ENCODE results near the gene IL16.

Gene IL16

DNA sequence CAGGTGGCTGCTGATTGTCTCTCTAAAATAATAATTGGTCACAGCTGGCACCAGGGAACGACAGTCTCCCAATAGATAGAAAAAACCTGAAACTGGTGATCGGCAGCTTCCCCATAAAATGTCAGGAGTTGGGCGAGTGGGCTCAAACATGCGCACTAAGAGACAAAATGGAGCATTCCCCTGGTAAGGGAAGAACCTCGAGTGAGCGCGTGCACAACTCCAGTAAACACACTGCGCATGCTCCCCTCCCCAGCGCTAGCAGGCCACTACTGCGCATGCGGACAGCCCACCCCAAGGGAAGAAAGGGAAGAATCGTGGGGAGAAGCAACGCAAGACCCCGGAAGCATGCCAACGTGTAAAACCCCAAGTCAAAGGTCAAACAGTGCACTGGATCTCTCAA is 134.9 kb downstream of the IL16 start:
- Histone ChIP-seq H3K9me3 (no peaks in the 10 kb centered on the region), H3K36me3 (peaks cover 15% of the 10 kb centered on the region), H3K27me3 (no peaks in the 10 kb centered on the region), H3K4me3 (ENCODE audit: low read depth in 1 of 2, low read length in 1 of 2) (no peak overlapping the region), H3K4me1 (ENCODE audit: control insufficient read depth in 1 of 2, insufficient read depth in 1 of 2, low read depth in 1 of 2, low read length in 1 of 2) (peaks cover 19 to 25% of the 10 kb centered on the region in 2 experiments), H3K27ac (no peak overlapping the region)
- TF ChIP-seq, protein P1, sequence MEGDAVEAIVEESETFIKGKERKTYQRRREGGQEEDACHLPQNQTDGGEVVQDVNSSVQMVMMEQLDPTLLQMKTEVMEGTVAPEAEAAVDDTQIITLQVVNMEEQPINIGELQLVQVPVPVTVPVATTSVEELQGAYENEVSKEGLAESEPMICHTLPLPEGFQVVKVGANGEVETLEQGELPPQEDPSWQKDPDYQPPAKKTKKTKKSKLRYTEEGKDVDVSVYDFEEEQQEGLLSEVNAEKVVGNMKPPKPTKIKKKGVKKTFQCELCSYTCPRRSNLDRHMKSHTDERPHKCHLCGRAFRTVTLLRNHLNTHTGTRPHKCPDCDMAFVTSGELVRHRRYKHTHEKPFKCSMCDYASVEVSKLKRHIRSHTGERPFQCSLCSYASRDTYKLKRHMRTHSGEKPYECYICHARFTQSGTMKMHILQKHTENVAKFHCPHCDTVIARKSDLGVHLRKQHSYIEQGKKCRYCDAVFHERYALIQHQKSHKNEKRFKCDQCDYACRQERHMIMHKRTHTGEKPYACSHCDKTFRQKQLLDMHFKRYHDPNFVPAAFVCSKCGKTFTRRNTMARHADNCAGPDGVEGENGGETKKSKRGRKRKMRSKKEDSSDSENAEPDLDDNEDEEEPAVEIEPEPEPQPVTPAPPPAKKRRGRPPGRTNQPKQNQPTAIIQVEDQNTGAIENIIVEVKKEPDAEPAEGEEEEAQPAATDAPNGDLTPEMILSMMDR (IDR thresholded peaks at IDR 0.05) = no peak

DNA sequence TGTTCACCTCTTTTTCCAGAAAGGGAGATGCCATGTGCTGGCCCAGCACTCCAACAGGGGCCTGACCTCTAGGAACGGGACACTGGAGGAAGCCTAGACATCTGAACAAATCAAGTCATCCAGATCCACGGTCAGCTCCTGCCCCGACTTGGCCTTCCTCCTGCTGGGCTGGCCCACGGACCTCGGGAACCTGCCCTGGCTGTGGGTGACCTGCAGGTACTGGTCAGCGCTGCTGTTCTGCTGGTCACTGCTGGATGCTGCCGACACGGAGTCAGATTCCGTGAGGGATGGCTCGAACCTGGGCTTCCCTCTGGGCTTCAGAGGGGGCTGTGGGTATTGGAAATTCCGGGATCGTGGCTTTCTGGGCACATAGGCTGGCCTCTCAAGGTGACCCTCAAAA is 135.6 kb downstream of the IL16 start:
- peaks cover 15% of the 10 kb centered on the region for H3K36me3 ChIP-seq
- H3K27me3 ChIP-seq = no peaks in the 10 kb centered on the region
- H3K4me1 ChIP-seq (ENCODE audit: control insufficient read depth in 1 of 2, insufficient read depth in 1 of 2, low read depth in 1 of 2, low read length in 1 of 2) = peaks cover 12 to 18% of the 10 kb centered on the region in 2 experiments
- H3K9me3 ChIP-seq = no peaks in the 10 kb centered on the region
- H3K4me3 ChIP-seq (ENCODE audit: low read depth in 1 of 2, low read length in 1 of 2) = no peak overlapping the region
- no peak overlapping the region for H3K27ac ChIP-seq
- TF ChIP-seq, protein P1 (IDR thresholded peaks at IDR 0.05) = no peak

DNA sequence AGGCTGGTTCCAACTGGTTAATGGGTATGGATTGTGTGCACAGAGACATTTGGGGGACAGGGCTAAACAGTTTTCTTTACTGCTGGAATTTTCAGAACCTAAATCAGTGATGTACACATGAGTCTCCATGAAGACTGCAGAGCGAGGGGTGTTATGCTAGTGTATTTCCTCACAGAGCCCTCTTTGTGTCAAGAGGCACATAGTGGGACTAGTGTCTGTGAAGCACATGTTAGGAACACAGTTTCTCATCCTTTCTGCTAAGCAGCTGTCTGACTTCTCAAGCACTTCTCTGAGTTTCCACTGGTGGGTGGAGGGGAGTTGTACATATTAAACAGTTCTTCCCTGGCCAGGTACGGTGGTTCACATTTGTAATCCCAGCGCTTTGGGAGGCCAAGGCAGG is 136.7 kb downstream of the IL16 start:
- H3K4me1 ChIP-seq (ENCODE audit: control insufficient read depth in 1 of 2, insufficient read depth in 1 of 2, low read depth in 1 of 2, low read length in 1 of 2) = peaks cover 4 to 13% of the 10 kb centered on the region in 2 experiments
- no peak overlapping the region for H3K27ac ChIP-seq
- no peaks in the 10 kb centered on the region for H3K27me3 ChIP-seq
- TF ChIP-seq, protein P1 (IDR thresholded peaks at IDR 0.05) = no peak
- no peak overlapping the region for H3K4me3 ChIP-seq (ENCODE audit: low read depth in 1 of 2, low read length in 1 of 2)
- H3K36me3 ChIP-seq = peaks cover 15% of the 10 kb centered on the region
- no peaks in the 10 kb centered on the region for H3K9me3 ChIP-seq

DNA sequence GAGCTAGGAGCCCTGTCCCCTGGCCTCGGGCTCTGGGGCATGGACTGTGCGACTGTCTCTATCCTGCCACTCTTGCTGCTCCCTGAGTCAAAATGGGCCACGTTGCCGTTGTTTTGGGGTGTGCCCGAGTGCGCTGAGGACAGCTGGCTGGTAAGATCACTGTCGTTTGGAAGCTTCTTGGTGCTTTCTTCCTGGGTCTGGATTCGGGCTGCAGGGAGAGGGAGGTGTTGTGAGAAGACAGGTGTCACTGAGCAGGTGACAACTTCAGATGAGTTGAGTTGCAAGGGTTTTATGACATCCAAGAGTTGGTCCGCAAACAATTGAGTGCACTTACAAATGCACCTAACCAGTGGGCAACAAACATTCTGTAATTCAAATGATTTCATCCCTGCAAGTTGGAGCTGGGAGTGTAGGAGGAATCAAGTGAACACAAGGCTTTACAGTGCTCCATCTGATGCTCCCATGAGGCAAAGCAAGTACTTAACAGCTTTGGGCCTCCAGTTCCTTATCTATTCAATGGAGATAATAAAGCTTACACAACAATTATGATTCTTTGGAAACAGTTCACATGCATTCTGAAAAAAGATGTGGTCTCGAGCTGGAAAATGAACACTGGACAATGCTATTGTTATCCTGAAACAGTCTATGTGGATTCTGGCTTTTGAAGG is 138.2 kb downstream of the IL16 start:
- Histone ChIP-seq H3K9me3 (no peaks in the 10 kb centered on the region), H3K4me3 (ENCODE audit: low read depth in 1 of 2, low read length in 1 of 2) (no peak overlapping the region), H3K4me1 (ENCODE audit: control insufficient read depth in 1 of 2, insufficient read depth in 1 of 2, low read depth in 1 of 2, low read length in 1 of 2) (peaks cover 10 to 16% of the 10 kb centered on the region in 2 experiments), H3K36me3 (peaks cover 15% of the 10 kb centered on the region), H3K27me3 (no peaks in the 10 kb centered on the region), H3K27ac (no peak overlapping the region)
- TF ChIP-seq, protein P1 (IDR thresholded peaks at IDR 0.05) = no peak

DNA sequence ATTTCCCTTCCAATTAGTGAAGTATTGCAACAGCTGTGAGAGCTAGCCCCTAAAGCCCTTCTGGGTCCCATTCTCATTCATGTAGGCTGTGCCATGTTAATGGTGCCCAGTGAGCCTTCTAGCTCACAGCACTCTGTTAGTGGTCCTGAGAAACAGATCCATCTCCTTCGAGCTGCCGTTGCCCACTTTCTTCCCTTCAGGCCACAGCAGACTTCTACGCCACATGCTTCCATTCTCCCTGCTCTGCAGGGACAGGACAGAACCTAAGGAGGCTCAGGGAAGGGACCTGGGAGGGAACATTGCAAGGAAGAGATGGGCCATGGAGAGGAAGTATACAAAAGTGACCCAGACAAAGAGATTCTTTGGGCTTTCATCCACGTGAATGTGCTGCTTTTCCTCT is 139.0 kb downstream of the IL16 start:
- TF ChIP-seq, protein P1 (IDR thresholded peaks at IDR 0.05) = no peak
- Histone ChIP-seq H3K36me3 (peaks cover 15% of the 10 kb centered on the region), H3K9me3 (no peaks in the 10 kb centered on the region), H3K4me1 (ENCODE audit: control insufficient read depth in 1 of 2, insufficient read depth in 1 of 2, low read depth in 1 of 2, low read length in 1 of 2) (peaks cover 10 to 16% of the 10 kb centered on the region in 2 experiments), H3K27me3 (no peaks in the 10 kb centered on the region), H3K27ac (no peak overlapping the region), H3K4me3 (ENCODE audit: low read depth in 1 of 2, low read length in 1 of 2) (no peak overlapping the region)

Data from neutrophil (primary cell).